ENCODE results near the gene MBOAT1. TPM values are rescaled to one million over a fixed set of nuclear protein-coding genes. Genes with fewer than 3 reads are reported as not detected.

MBOAT1 gene
- total and polyA plus RNA-seq, 2 experiments from 2014 or later: 0.74 to 10.4 TPM

- Histone ChIP-seq H3K27ac (peak overlapping the region; percentile 9), H3K9me3 (ENCODE audit: low read depth) (no peaks in the 10 kb centered on the region), H3K4me2 (no peak overlapping the region), H4K20me1 (ENCODE audit: insufficient read depth, poor library complexity, severe bottlenecking) (no peaks in the 10 kb centered on the region), H2AFZ (no peak overlapping the region), H3K9me2 (replicated peaks; ENCODE audit: insufficient read depth) (no peaks in the 10 kb centered on the region), H3K36me3 (replicated peaks; ENCODE audit: insufficient read depth, low read depth) (no peaks in the 10 kb centered on the region), H3K4me3 (no peak overlapping the region), H3K27me3 (no peaks in the 10 kb centered on the region), H3K4me1 (ENCODE audit: insufficient read depth) (peaks cover 9% of the 10 kb centered on the region), H3K79me2 (no peaks in the 10 kb centered on the region)
- TF ChIP-seq EZH2phosphoT487 (IDR thresholded peaks at IDR 0.05; ENCODE audit: low read depth, severe bottlenecking, unreplicated experiment) (no peak), EZH2 (IDR thresholded peaks at IDR 0.05; ENCODE audit: borderline replicate concordance) (no peak), CTCF (IDR thresholded peaks at IDR 0.05; ENCODE audit: poor library complexity) (no peak)
- DNase-seq (ENCODE audit: low spot score): peak; percentile 34
- 51% methylated on average over 3 of the region's 3 CpGs for WGBS (ENCODE audit: low lambda C conversion rate, missing lambda C conversion rate)
These were observed 94.8 kb downstream of the MBOAT1 start for GRCh38 chr6:20117474-20117873.

- Histone ChIP-seq H4K20me1 (ENCODE audit: insufficient read depth, poor library complexity, severe bottlenecking) (no peaks in the 10 kb centered on the region), H3K4me1 (ENCODE audit: insufficient read depth) (peaks cover 9% of the 10 kb centered on the region), H3K9me2 (replicated peaks; ENCODE audit: insufficient read depth) (no peaks in the 10 kb centered on the region), H3K36me3 (replicated peaks; ENCODE audit: insufficient read depth, low read depth) (no peaks in the 10 kb centered on the region), H3K27ac (peak overlapping the region; percentile 9), H3K79me2 (no peaks in the 10 kb centered on the region), H3K4me3 (no peak overlapping the region), H3K27me3 (no peaks in the 10 kb centered on the region), H3K4me2 (no peak overlapping the region), H3K9me3 (ENCODE audit: low read depth) (no peaks in the 10 kb centered on the region), H2AFZ (no peak overlapping the region)
- no peak for DNase-seq (ENCODE audit: low spot score)
- no peak for TF ChIP-seq EZH2 (IDR thresholded peaks at IDR 0.05; ENCODE audit: borderline replicate concordance)
- 78% methylated on average over 7 of the region's 7 CpGs for WGBS (ENCODE audit: low lambda C conversion rate, missing lambda C conversion rate)
These were observed 95.5 kb downstream of the MBOAT1 start for GRCh38 chr6:20116792-20117191.

GRCh38 chr6:20115246-20115980, 96.9 kb downstream of the MBOAT1 start:
- Histone ChIP-seq H3K4me3 (no peak overlapping the region), H3K4me2 (no peak overlapping the region), H3K9me3 (ENCODE audit: low read depth) (no peaks in the 10 kb centered on the region), H3K27ac (no peak overlapping the region), H2AFZ (no peak overlapping the region), H3K4me1 (ENCODE audit: insufficient read depth) (peaks cover 9% of the 10 kb centered on the region), H3K27me3 (no peaks in the 10 kb centered on the region), H3K36me3 (replicated peaks; ENCODE audit: insufficient read depth, low read depth) (no peaks in the 10 kb centered on the region), H3K79me2 (no peaks in the 10 kb centered on the region), H3K9me2 (replicated peaks; ENCODE audit: insufficient read depth) (no peaks in the 10 kb centered on the region), H4K20me1 (ENCODE audit: insufficient read depth, poor library complexity, severe bottlenecking) (no peaks in the 10 kb centered on the region)
- TF ChIP-seq CTCF (IDR thresholded peaks at IDR 0.05; ENCODE audit: poor library complexity) (no peak), EZH2 (IDR thresholded peaks at IDR 0.05; ENCODE audit: borderline replicate concordance) (no peak), EZH2phosphoT487 (IDR thresholded peaks at IDR 0.05; ENCODE audit: low read depth, severe bottlenecking, unreplicated experiment) (no peak)
- 70% methylated on average over 9 of the region's 9 CpGs for WGBS (ENCODE audit: low lambda C conversion rate, missing lambda C conversion rate)
- DNase-seq (ENCODE audit: low spot score): no peak

- WGBS (ENCODE audit: low lambda C conversion rate, missing lambda C conversion rate): 93% methylated on average over 2 of the region's 2 CpGs
- no peak for DNase-seq (ENCODE audit: low spot score)
- Histone ChIP-seq H3K9me3 (ENCODE audit: low read depth) (no peaks in the 10 kb centered on the region), H3K4me2 (no peak overlapping the region), H3K36me3 (replicated peaks; ENCODE audit: insufficient read depth, low read depth) (no peaks in the 10 kb centered on the region), H3K27ac (no peak overlapping the region), H3K9me2 (replicated peaks; ENCODE audit: insufficient read depth) (no peaks in the 10 kb centered on the region), H3K4me1 (ENCODE audit: insufficient read depth) (peaks cover 6% of the 10 kb centered on the region), H3K27me3 (no peaks in the 10 kb centered on the region), H2AFZ (no peak overlapping the region), H3K4me3 (no peak overlapping the region), H4K20me1 (ENCODE audit: insufficient read depth, poor library complexity, severe bottlenecking) (no peaks in the 10 kb centered on the region), H3K79me2 (no peaks in the 10 kb centered on the region)
- TF ChIP-seq EZH2phosphoT487 (IDR thresholded peaks at IDR 0.05; ENCODE audit: low read depth, severe bottlenecking, unreplicated experiment): no peak
These were observed 98.5 kb downstream of the MBOAT1 start for GRCh38 chr6:20113649-20114224.

All from hepatocyte (in vitro differentiated cells).